GM18511 (cell line): Measurements from ENCODE around the gene SCCPDH.
"Not testable (repeated sequence)": the region's sequence is repeated elsewhere in the genome, so short reads cannot be mapped to it uniquely, and the experiment has no call there.

Source experiments
- ATAC-seq: cut with Tn5 transposase; IDR thresholded peaks from one replicate; pipeline ENCODE4 v1.9.1; 2021; ENCODE audit warnings: mild to moderate bottlenecking, moderate library complexity; ENCODE audit not compliant: unreplicated experiment

SCCPDH gene

GRCh38 chr1:246724016-246724730, at the start of gene SCCPDH:
Gene SCCPDH (plus strand): TSS chr1:246724409. CDS start chr1:246724423, 14 bp downstream.
- ATAC-seq = peak; percentile 97

GRCh38 chr1:246677842-246678241, 46.4 kb upstream of the SCCPDH start:
- no peak for ATAC-seq

- no peak for ATAC-seq
Measured at GRCh38 chr1:246678816-246679793, 45.1 kb upstream of the SCCPDH start.

GRCh38 chr1:246679794-246680177, 44.4 kb upstream of the SCCPDH start:
- no peak for ATAC-seq

- ATAC-seq = no peak
Measured at GRCh38 chr1:246680190-246680589, 44.0 kb upstream of the SCCPDH start.

GRCh38 chr1:246680696-246681130, 43.5 kb upstream of the SCCPDH start:
- no peak for ATAC-seq

GRCh38 chr1:246681900-246682895, 42.0 kb upstream of the SCCPDH start:
- ATAC-seq = no peak

- ATAC-seq = no peak
Measured at GRCh38 chr1:246683521-246683920, 40.7 kb upstream of the SCCPDH start.

- no peak for ATAC-seq
Measured at GRCh38 chr1:246687002-246687401, 37.2 kb upstream of the SCCPDH start.

GRCh38 chr1:246689409-246690008, 34.7 kb upstream of the SCCPDH start:
- ATAC-seq = peak; percentile 97

GRCh38 chr1:246690100-246690499, 34.1 kb upstream of the SCCPDH start:
- ATAC-seq = no peak

- no peak for ATAC-seq
Measured at GRCh38 chr1:246691622-246692495, 32.4 kb upstream of the SCCPDH start.

- not testable (repeated sequence) for ATAC-seq
Measured at GRCh38 chr1:246694213-246694895, 29.9 kb upstream of the SCCPDH start.

- ATAC-seq = no peak
Measured at GRCh38 chr1:246695136-246695535, 29.1 kb upstream of the SCCPDH start.

- no peak for ATAC-seq
Measured at GRCh38 chr1:246695666-246696065, 28.5 kb upstream of the SCCPDH start.

- ATAC-seq = no peak
Measured at GRCh38 chr1:246698466-246699094, 25.6 kb upstream of the SCCPDH start.

- peak; percentile 97 for ATAC-seq
Measured at GRCh38 chr1:246699095-246699735, 25.0 kb upstream of the SCCPDH start.

- ATAC-seq = no peak
Measured at GRCh38 chr1:246703581-246703980, 20.6 kb upstream of the SCCPDH start.
